ENCODE results near the gene GPD2.

GRCh38 chr2:156474401-156474800 lies 38.2 kb downstream of the GPD2 start:
- no peak for TF ChIP-seq NR3C1 (CRISPR knock-in tag; conservative IDR thresholded peaks at IDR 0.05; ENCODE audit: low read depth)
- no peak for TF ChIP-seq ESRRA (CRISPR knock-in tag; IDR thresholded peaks at IDR 0.05; ENCODE audit: borderline replicate concordance)
- no peak for TF ChIP-seq CTCF (IDR thresholded peaks at IDR 0.05)
- TF ChIP-seq ZNF416 (CRISPR knock-in tag; IDR thresholded peaks at IDR 0.05) = no peak
- no peak for TF ChIP-seq CREB1 (CRISPR knock-in tag; IDR thresholded peaks at IDR 0.05)
- TF ChIP-seq USF2 (CRISPR knock-in tag; IDR thresholded peaks at IDR 0.05) = no peak
- TF ChIP-seq GTF2I (CRISPR knock-in tag; conservative IDR thresholded peaks at IDR 0.05) = no peak
- TF ChIP-seq ATF3 (CRISPR knock-in tag; conservative IDR thresholded peaks at IDR 0.05) = no peak
- TF ChIP-seq, protein P1, sequence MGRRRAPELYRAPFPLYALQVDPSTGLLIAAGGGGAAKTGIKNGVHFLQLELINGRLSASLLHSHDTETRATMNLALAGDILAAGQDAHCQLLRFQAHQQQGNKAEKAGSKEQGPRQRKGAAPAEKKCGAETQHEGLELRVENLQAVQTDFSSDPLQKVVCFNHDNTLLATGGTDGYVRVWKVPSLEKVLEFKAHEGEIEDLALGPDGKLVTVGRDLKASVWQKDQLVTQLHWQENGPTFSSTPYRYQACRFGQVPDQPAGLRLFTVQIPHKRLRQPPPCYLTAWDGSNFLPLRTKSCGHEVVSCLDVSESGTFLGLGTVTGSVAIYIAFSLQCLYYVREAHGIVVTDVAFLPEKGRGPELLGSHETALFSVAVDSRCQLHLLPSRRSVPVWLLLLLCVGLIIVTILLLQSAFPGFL (CRISPR knock-in tag; IDR thresholded peaks at IDR 0.05; ENCODE audit: borderline replicate concordance) = no peak
